Activated CD4-positive, CD25-positive, alpha-beta regulatory T cell treated with anti-CD3 and anti-CD28 coated beads, Interleukin-2, amount 50 U/mL, for 72 hours (primary cell): ENCODE measurements around the gene CCL23.
"Not testable (repeated sequence)": the region's sequence is repeated elsewhere in the genome, so short reads cannot be mapped to it uniquely, and the experiment has no call there.

Source experiments
- DNase-seq: peaks from one replicate; pipeline ENCODE4 v3.0.0; 2021

CCL23 gene

GRCh38 chr17:36002631-36003030, 15.1 kb downstream of the CCL23 start:
- DNase-seq = no peak

- no peak for DNase-seq
Measured at GRCh38 chr17:36001862-36002603, 15.7 kb downstream of the CCL23 start.

- no peak for DNase-seq
Measured at GRCh38 chr17:36001110-36001771, 16.5 kb downstream of the CCL23 start, which contains the start of gene CCL15. TSS of gene CCL15 (minus strand) at chr17:36001553. CDS start at chr17:36001492, 61 bp downstream.

- no peak for DNase-seq
Measured at GRCh38 chr17:36000732-36001109, 17.1 kb downstream of the CCL23 start.

GRCh38 chr17:35998756-35999155, 19.0 kb downstream of the CCL23 start:
- no peak for DNase-seq

- DNase-seq = no peak
Measured at GRCh38 chr17:35998018-35998545, 19.7 kb downstream of the CCL23 start.

GRCh38 chr17:35995346-35995745, 22.4 kb downstream of the CCL23 start:
- DNase-seq = not testable (repeated sequence)

- no peak for DNase-seq
Measured at GRCh38 chr17:35991075-35991474, 26.7 kb downstream of the CCL23 start.

GRCh38 chr17:35988164-35988563, 29.6 kb downstream of the CCL23 start:
- no peak for DNase-seq

- no peak for DNase-seq
Measured at GRCh38 chr17:35986643-35987042, 31.1 kb downstream of the CCL23 start, which contains the start of gene CCL14. TSS of gene CCL14 (minus strand) at chr17:35986729. CDS start at chr17:35986649, 80 bp downstream.

- DNase-seq = no peak
Measured at GRCh38 chr17:35984140-35984539, 33.6 kb downstream of the CCL23 start.

- no peak for DNase-seq
Measured at GRCh38 chr17:35982409-35983191, 35.2 kb downstream of the CCL23 start.

- no peak for DNase-seq
Measured at GRCh38 chr17:35981908-35982330, 35.9 kb downstream of the CCL23 start.

GRCh38 chr17:35981246-35981645, 36.5 kb downstream of the CCL23 start, which contains the start of gene CCL16:
TSS of gene CCL16 (minus strand) at chr17:35981497. CDS start at chr17:35981420, 77 bp downstream.
- DNase-seq = no peak

- no peak for DNase-seq
Measured at GRCh38 chr17:35978346-35978745, 39.4 kb downstream of the CCL23 start.

- DNase-seq = no peak
Measured at GRCh38 chr17:35977509-35977908, 40.3 kb downstream of the CCL23 start.

GRCh38 chr17:35973333-35974260, 44.2 kb downstream of the CCL23 start:
- DNase-seq = no peak

GRCh38 chr17:35972945-35973332, 44.8 kb downstream of the CCL23 start:
- no peak for DNase-seq

GRCh38 chr17:35972535-35972934, 45.2 kb downstream of the CCL23 start:
- no peak for DNase-seq

- DNase-seq = no peak
Measured at GRCh38 chr17:35972066-35972465, 45.7 kb downstream of the CCL23 start.

GRCh38 chr17:35969558-35970380, 48.0 kb downstream of the CCL23 start:
- peak; percentile 65 for DNase-seq
